Fibroblast of peridontal ligament (primary cell): Measurements from ENCODE around the gene CALHM2.
A peak's percentile ranks its signal among the peaks of the same experiment; 100 is the strongest.
"Not testable (repeated sequence)": the region's sequence is repeated elsewhere in the genome, so short reads cannot be mapped to it uniquely, and the experiment has no call there.

ENCODE experiments used
- DNase-seq: peaks from one replicate; pipeline ENCODE4 v3.0.0-alpha.2; 2010; ENCODE audit errors: extremely low read depth

CALHM2 gene

GRCh38 chr10:103449208-103450144, 2.7 kb downstream of the CALHM2 start:
- DNase-seq: no peak

GRCh38 chr10:103448746-103449145, 3.4 kb downstream of the CALHM2 start:
- peak; percentile 91 for DNase-seq

GRCh38 chr10:103447187-103447586, 5.0 kb downstream of the CALHM2 start:
- DNase-seq: no peak

GRCh38 chr10:103445767-103446567, 6.2 kb downstream of the CALHM2 start:
- peak; percentile 80 for DNase-seq

GRCh38 chr10:103445366-103445765, 6.8 kb downstream of the CALHM2 start:
- DNase-seq: no peak

GRCh38 chr10:103444478-103444877, 7.7 kb downstream of the CALHM2 start:
- no peak for DNase-seq

GRCh38 chr10:103443475-103444185, 8.5 kb downstream of the CALHM2 start:
- DNase-seq: no peak

- DNase-seq: peak; percentile 48
Observed at GRCh38 chr10:103442031-103442461, 10.1 kb downstream of the CALHM2 start.

GRCh38 chr10:103441611-103442010, 10.6 kb downstream of the CALHM2 start:
- DNase-seq: no peak

GRCh38 chr10:103441206-103441605, 11.0 kb downstream of the CALHM2 start:
- DNase-seq: no peak

- no peak for DNase-seq
Observed at GRCh38 chr10:103440416-103440815, 11.8 kb downstream of the CALHM2 start.

GRCh38 chr10:103439776-103440175, 12.4 kb downstream of the CALHM2 start:
- DNase-seq: no peak

- DNase-seq: peak; percentile 66
Observed at GRCh38 chr10:103433858-103434257, 18.3 kb downstream of the CALHM2 start.

GRCh38 chr10:103431902-103432301, 20.3 kb downstream of the CALHM2 start:
- DNase-seq: peak; percentile 66

GRCh38 chr10:103429647-103430046, 22.5 kb downstream of the CALHM2 start:
- DNase-seq: no peak

GRCh38 chr10:103428989-103429643, 23.1 kb downstream of the CALHM2 start:
- DNase-seq: no peak

- DNase-seq: no peak
Observed at GRCh38 chr10:103427866-103428265, 24.3 kb downstream of the CALHM2 start.

- DNase-seq: no peak
Observed at GRCh38 chr10:103423748-103424147, 28.4 kb downstream of the CALHM2 start.

GRCh38 chr10:103419101-103419500, 33.1 kb downstream of the CALHM2 start:
- no peak for DNase-seq

- DNase-seq: no peak
Observed at GRCh38 chr10:103417601-103418000, 34.6 kb downstream of the CALHM2 start.

GRCh38 chr10:103417148-103417469, 35.1 kb downstream of the CALHM2 start:
- not testable (repeated sequence) for DNase-seq
